ENCODE data around the gene CAMK1G. TPM values are rescaled to one million over a fixed set of nuclear protein-coding genes. Genes with fewer than 3 reads are reported as not detected.

Gene CAMK1G
- total and polyA plus RNA-seq, 2 donors (not counting 1 experiment from before 2014, with no cell fraction given) = not detected

DNA sequence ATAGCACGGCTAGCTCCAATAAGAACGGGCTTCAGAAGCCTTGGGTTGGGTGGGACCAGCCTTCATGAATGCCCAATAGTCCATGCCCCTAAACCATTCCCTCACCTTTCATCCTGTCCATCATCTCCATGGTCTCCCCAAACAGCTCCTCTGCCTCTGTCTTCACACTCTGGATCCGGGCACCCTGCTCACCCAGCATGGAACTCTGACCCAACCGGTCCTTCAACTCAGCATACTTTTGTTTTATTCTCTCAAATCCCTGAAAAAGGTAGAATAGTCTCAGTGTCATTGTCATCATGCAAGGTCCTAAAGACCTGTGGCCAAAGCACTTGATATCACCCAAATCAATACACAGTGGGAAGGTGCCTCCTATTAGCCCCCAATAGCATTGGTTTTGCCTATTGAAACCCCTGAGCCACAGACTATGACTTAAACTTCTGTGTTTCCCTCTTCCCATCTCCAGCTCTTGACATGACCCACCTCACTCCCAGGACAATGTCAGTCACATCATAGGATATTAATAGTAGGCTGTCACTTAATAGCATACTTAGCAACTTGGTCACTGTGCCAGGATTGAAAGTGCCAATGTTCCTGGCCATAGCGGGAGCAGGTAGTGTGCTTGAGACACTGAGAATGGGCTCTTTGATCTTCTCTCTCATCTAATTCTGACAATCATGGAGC, 33.0 kb downstream of the CAMK1G start:
- Mint-ChIP-seq H3K4me1 (no peaks in the 10 kb centered on the region), H3K27ac (no peak overlapping the region), H3K4me3 (no peak overlapping the region), H3K9me3 (ENCODE audit: insufficient read depth) (no peaks in the 10 kb centered on the region), H3K27me3 (peaks cover 28% of the 10 kb centered on the region)
- no peak overlapping the region for H3K9ac ChIP-seq (ENCODE audit: low read length)
- H3K27ac ChIP-seq (ENCODE audit: low read length in 2 of 2) = no peak overlapping the region
- intact Hi-C loops (cut with micrococcal nuclease) = no loop called here
- no peaks in the 10 kb centered on the region for H3K36me3 ChIP-seq (replicated peaks in 1 of 2; ENCODE audit: control extremely low read depth in 1 of 2, control insufficient read depth in 1 of 2, extremely low read depth in 1 of 2, insufficient read depth in 2 of 2, low read length in 1 of 2)
- H3K4me3 ChIP-seq (ENCODE audit: control extremely low read depth in 1 of 5, extremely low read depth in 1 of 5, insufficient read depth in 1 of 5, low read depth in 2 of 5, low read length in 4 of 5) = no peak overlapping the region
- CTCF ChIA-PET = no interaction called here
- no peak overlapping the region for H2AFZ ChIP-seq (ENCODE audit: insufficient read depth, low read depth, low read length, poor library complexity, severe bottlenecking)
- H3K27me3 ChIP-seq (replicated peaks in 1 of 4; ENCODE audit: control extremely low read depth in 1 of 4, control insufficient read depth in 3 of 4, insufficient read depth in 4 of 4, low read length in 3 of 4) = peaks cover 0 to 10% (median 0%) of the 10 kb centered on the region in 4 experiments
- ATAC-seq (ENCODE audit: low read depth) = no peak
- TF ChIP-seq EZH2 (IDR thresholded peaks at IDR 0.05; ENCODE audit: borderline replicate concordance, insufficient read depth, low read depth, low read length, poor library complexity, severe bottlenecking) = no peak
- TF ChIP-seq CTCF (IDR thresholded peaks at IDR 0.05) = no peak
- POLR2A ChIA-PET = no interaction called here
- H3K4me1 ChIP-seq (ENCODE audit: control insufficient read depth in 2 of 2, insufficient read depth in 2 of 2, low read length in 2 of 2) = no peaks in the 10 kb centered on the region
- H3K79me2 ChIP-seq (ENCODE audit: control insufficient read depth, insufficient read depth, low read length) = no peaks in the 10 kb centered on the region
- WGBS (ENCODE audit: insufficient coverage) = 96% methylated on average over 3 of the region's 5 CpGs
- H3K4me2 ChIP-seq (replicated peaks; ENCODE audit: low read depth, low read length, poor library complexity, severe bottlenecking) = no peak overlapping the region
- no peaks in the 10 kb centered on the region for H3K9me3 ChIP-seq (ENCODE audit: control extremely low read depth in 1 of 3, control insufficient read depth in 2 of 3, insufficient read depth in 1 of 3, low read length in 2 of 3)
- no peaks in the 10 kb centered on the region for H4K20me1 ChIP-seq (ENCODE audit: control insufficient read depth, insufficient read depth, low read length, poor library complexity, severe bottlenecking)
- no peak for DNase-seq

- H3K27ac Mint-ChIP-seq = no peak overlapping the region
- H3K27me3 Mint-ChIP-seq = peaks cover 35% of the 10 kb centered on the region
- TF ChIP-seq EZH2 (IDR thresholded peaks at IDR 0.05; ENCODE audit: borderline replicate concordance, insufficient read depth, low read depth, low read length, poor library complexity, severe bottlenecking) = no peak
- TF ChIP-seq CTCF (IDR thresholded peaks at IDR 0.05) = no peak
- no peaks in the 10 kb centered on the region for H3K79me2 ChIP-seq (ENCODE audit: control insufficient read depth, insufficient read depth, low read length)
- no peak overlapping the region for H3K9ac ChIP-seq (ENCODE audit: low read length)
- H3K4me1 Mint-ChIP-seq = no peaks in the 10 kb centered on the region
- intact Hi-C loops (cut with micrococcal nuclease) = no loop called here
- no peak overlapping the region for H3K4me2 ChIP-seq (replicated peaks; ENCODE audit: low read depth, low read length, poor library complexity, severe bottlenecking)
- peaks cover 0 to 10% (median 1%) of the 10 kb centered on the region in 4 experiments for H3K27me3 ChIP-seq (replicated peaks in 1 of 4; ENCODE audit: control extremely low read depth in 1 of 4, control insufficient read depth in 3 of 4, insufficient read depth in 4 of 4, low read length in 3 of 4)
- ATAC-seq (ENCODE audit: low read depth) (no peak), DNase-seq (no peak)
- no peak overlapping the region for H3K4me3 ChIP-seq (ENCODE audit: control extremely low read depth in 1 of 5, extremely low read depth in 1 of 5, insufficient read depth in 1 of 5, low read depth in 2 of 5, low read length in 4 of 5)
- CTCF ChIA-PET = interaction anchor here (1.2 kb wide), 1 partner anchor 48 kb away, joined by 3 read pairs; no protein-coding TSS in a partner anchor
- no peaks in the 10 kb centered on the region for H3K9me3 Mint-ChIP-seq (ENCODE audit: insufficient read depth)
- no peak overlapping the region for H3K27ac ChIP-seq (ENCODE audit: low read length in 2 of 2)
- H4K20me1 ChIP-seq (ENCODE audit: control insufficient read depth, insufficient read depth, low read length, poor library complexity, severe bottlenecking) = no peaks in the 10 kb centered on the region
- H3K9me3 ChIP-seq (ENCODE audit: control extremely low read depth in 1 of 3, control insufficient read depth in 2 of 3, insufficient read depth in 1 of 3, low read length in 2 of 3) = no peaks in the 10 kb centered on the region
- no peaks in the 10 kb centered on the region for H3K36me3 ChIP-seq (replicated peaks in 1 of 2; ENCODE audit: control extremely low read depth in 1 of 2, control insufficient read depth in 1 of 2, extremely low read depth in 1 of 2, insufficient read depth in 2 of 2, low read length in 1 of 2)
- H3K4me3 Mint-ChIP-seq = no peak overlapping the region
- no peaks in the 10 kb centered on the region for H3K4me1 ChIP-seq (ENCODE audit: control insufficient read depth in 2 of 2, insufficient read depth in 2 of 2, low read length in 2 of 2)
- WGBS (ENCODE audit: insufficient coverage) = 90% methylated on average over 8 of the region's 10 CpGs
- POLR2A ChIA-PET = no interaction called here
- H2AFZ ChIP-seq (ENCODE audit: insufficient read depth, low read depth, low read length, poor library complexity, severe bottlenecking) = no peak overlapping the region
Measured at GRCh38 chr1:209617047-209617673, 33.6 kb downstream of the CAMK1G start.
